OCI-LY1 (cell line): ENCODE measurements around the gene PUSL1.

ENCODE experiments used
- EZH2 ChIP-seq: fragments of 200-600 bp; sonication (generic), shearing (Covaris generic); IDR thresholded peaks from 2 replicates; pipeline ENCODE4 v1.8.0; 2017; ENCODE audit warnings: borderline replicate concordance, mixed run types, mild to moderate bottlenecking, antibody characterized with exemption, low read length, moderate library complexity, mixed read lengths
- TF ChIP-seq, protein P1 (sequence below): fragments of 200-600 bp; sonication (generic), shearing (Covaris generic); IDR thresholded peaks from 2 replicates; pipeline ENCODE4 v1.5.1; 2017; ENCODE audit warnings: mild to moderate bottlenecking, antibody characterized with exemption, low read length, moderate library complexity, mixed read lengths

DNA sequence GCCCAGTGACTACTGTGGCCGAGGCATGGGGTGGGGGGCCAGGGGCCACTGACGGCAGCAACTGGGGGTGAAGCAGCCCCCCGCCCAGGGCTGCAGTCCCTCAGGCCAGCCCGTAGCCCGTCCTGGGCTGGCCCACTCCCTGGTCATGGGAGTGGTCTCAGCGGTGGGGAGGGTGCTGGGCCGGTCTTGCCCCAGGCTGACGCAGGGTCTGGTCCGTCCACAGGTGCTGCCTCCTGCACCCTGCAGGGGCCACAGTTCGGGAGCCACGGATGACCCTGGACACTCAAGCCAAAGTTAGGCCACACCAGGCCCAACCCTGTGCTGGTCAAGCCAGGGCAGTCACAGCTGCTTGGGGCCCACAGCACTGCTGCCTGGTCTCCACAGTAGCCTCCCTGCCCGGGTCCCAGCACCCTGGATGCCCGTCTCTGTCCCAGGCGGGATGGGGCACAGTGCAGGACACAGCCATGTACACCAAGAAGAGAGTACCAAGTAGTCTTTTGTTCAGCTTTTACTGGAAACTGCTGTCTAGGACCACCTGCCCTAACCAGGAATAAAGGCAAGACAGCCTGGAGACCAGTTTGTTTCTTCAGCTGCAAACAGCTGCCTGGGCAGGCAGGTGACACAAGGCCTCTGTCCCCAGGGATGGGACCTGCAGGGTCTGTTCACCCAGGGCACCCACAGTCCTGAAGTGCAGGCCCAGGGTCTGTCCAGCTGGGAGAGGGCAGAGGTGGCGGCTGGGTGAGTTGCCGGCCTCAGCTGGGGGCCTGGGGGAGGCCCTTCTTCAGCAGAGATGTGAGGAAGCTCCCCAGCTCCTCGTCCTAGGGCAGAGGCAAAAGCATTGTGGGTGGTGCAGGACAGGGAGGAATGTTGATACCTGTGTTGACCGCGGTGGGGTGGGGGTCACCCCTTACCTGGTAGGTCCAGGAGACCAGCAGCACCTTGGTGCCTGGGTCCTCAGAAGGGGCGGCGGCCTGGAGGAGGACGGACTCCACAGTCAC is 3.0 kb downstream of the PUSL1 start:
- TF ChIP-seq, protein P1, sequence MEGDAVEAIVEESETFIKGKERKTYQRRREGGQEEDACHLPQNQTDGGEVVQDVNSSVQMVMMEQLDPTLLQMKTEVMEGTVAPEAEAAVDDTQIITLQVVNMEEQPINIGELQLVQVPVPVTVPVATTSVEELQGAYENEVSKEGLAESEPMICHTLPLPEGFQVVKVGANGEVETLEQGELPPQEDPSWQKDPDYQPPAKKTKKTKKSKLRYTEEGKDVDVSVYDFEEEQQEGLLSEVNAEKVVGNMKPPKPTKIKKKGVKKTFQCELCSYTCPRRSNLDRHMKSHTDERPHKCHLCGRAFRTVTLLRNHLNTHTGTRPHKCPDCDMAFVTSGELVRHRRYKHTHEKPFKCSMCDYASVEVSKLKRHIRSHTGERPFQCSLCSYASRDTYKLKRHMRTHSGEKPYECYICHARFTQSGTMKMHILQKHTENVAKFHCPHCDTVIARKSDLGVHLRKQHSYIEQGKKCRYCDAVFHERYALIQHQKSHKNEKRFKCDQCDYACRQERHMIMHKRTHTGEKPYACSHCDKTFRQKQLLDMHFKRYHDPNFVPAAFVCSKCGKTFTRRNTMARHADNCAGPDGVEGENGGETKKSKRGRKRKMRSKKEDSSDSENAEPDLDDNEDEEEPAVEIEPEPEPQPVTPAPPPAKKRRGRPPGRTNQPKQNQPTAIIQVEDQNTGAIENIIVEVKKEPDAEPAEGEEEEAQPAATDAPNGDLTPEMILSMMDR, result no peak
- TF ChIP-seq EZH2, result no peak
